Measurements from ENCODE around the gene SNPH.

The SNPH gene

GRCh38 chr20:1265226-1265915 is 723 bp upstream of the SNPH start:
- FAIRE-seq = no peak

- FAIRE-seq = no peak
Observed at GRCh38 chr20:1265916-1266166, 253 bp upstream of the SNPH start.

GRCh38 chr20:1267161-1267560 is 1.1 kb downstream of the SNPH start:
- FAIRE-seq = no peak

GRCh38 chr20:1267809-1268374 is 1.8 kb downstream of the SNPH start:
- FAIRE-seq = no peak

- no peak for FAIRE-seq
Observed at GRCh38 chr20:1269235-1269634, 3.1 kb downstream of the SNPH start.

GRCh38 chr20:1269850-1270249 is 3.8 kb downstream of the SNPH start:
- FAIRE-seq = no peak

GRCh38 chr20:1272368-1273100 is 6.4 kb downstream of the SNPH start:
- no peak for FAIRE-seq

- FAIRE-seq = no peak
Observed at GRCh38 chr20:1273366-1273765, 7.3 kb downstream of the SNPH start.

- FAIRE-seq = no peak
Observed at GRCh38 chr20:1274485-1275311, 8.6 kb downstream of the SNPH start.

- FAIRE-seq = no peak
Observed at GRCh38 chr20:1275919-1276318, 9.8 kb downstream of the SNPH start.

- no peak for FAIRE-seq
Observed at GRCh38 chr20:1277529-1278322, 11.6 kb downstream of the SNPH start.

GRCh38 chr20:1278993-1279392 is 12.9 kb downstream of the SNPH start:
- no peak for FAIRE-seq

- no peak for FAIRE-seq
Observed at GRCh38 chr20:1280195-1281102, 14.4 kb downstream of the SNPH start.

GRCh38 chr20:1281279-1282057 is 15.4 kb downstream of the SNPH start:
- no peak for FAIRE-seq

GRCh38 chr20:1282966-1283365 is 16.9 kb downstream of the SNPH start:
- no peak for FAIRE-seq

- no peak for FAIRE-seq
Observed at GRCh38 chr20:1283522-1284510, 17.7 kb downstream of the SNPH start.

- FAIRE-seq = no peak
Observed at GRCh38 chr20:1286267-1287024, 20.4 kb downstream of the SNPH start.

GRCh38 chr20:1287306-1287705 is 21.2 kb downstream of the SNPH start:
- no peak for FAIRE-seq

Data from colon (tissue), 2 donors.